CD1c-positive myeloid dendritic cell (primary cell): ENCODE measurements around the gene SPDEF.

ENCODE experiments used
- DNase-seq: peaks from one replicate; pipeline ENCODE4 v3.0.0-alpha.2; 2016; ENCODE audit errors: extremely low spot score

SPDEF gene

DNA sequence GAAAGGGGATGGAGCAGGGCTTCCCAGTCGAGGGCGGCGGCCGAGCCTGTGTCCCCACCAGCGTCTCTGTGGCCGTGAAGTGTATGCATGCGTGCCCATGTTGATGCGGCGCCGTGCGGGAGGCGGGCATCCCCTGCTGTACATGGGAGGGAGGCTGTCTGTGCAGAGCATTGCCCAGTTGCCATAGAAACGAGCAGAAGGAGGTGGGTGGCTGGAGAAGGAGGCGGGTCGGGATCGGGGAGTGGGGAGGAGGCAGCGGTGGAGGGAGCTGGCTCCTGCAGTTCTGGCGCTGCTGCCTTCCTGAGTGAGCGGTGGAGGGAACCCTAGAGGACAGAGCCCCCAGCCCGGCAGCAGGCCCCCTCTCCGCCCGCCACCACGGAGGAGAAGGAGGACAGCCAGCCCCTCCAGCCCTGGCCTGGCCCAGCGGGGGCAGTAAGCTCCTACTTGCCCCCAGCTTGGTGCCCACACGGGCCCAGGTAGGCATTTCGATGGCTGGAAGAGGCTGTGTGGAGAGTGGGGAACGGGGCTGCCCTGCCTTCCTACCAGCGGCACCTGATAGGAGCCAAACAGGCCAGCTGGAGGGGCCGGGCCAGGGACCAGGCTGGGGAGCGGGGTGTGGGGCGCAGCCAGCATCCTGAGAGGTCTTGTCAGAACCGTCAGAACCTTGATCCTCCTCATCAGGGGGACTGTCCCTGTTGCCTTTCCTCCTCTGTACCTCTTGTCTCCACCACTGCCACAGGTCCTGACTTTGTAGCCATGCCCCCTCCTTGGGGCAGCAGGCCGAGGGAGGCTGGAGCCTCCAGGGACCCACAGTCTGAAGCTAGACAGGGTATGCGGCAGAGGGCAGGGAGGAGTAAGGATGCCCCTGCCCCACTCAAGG lies 41.3 kb downstream of the SPDEF start:
- no peak for DNase-seq

DNA sequence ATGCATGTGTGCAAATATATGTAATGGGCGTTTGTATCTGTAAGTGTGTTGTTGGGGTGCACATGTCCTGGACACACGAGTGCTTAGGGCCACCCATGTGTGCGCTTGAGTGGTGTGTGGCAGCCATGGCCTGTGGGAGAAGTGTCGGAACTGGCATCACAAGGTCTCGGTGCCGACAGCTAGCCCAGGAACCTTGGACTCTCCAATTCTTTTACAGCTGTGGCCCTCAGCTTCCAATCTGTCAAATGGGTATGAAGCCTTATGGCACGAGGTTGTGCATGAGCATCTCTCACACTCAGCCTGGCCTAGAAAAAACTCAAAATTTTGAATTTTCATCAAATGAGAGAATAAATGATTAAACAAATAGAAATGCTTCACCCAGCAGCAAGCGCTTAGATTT lies 42.0 kb downstream of the SPDEF start:
- no peak for DNase-seq

DNA sequence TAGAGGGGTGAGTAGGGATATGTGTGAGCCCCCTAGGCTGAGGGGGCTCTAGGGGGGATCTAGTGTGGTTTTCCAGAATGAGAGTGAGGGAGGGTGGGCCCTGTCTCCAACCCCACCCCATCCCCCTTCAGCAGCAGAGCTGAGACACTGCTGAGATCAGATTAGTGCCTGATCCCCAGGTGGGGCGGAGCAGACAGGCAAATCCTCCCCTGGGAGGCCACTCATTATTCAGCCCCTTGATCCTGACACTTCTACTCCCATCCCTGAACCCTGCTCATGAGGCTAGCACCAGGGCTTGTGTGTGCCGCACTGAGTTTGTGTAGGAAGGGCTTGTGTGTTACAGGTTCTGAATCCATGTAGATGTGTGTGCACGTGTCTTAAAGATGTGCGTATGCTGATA lies 42.5 kb downstream of the SPDEF start:
- no peak for DNase-seq

GRCh38 chr6:34512738-34513115 lies 43.4 kb downstream of the SPDEF start:
- DNase-seq: no peak

GRCh38 chr6:34511915-34512737 lies 44.0 kb downstream of the SPDEF start:
- no peak for DNase-seq

GRCh38 chr6:34511214-34511914 lies 44.8 kb downstream of the SPDEF start:
- DNase-seq: no peak

- no peak for DNase-seq
Measured at GRCh38 chr6:34510299-34510698, 45.8 kb downstream of the SPDEF start.

- no peak for DNase-seq
Measured at GRCh38 chr6:34509782-34510181, 46.3 kb downstream of the SPDEF start.

- no peak for DNase-seq
Measured at GRCh38 chr6:34508425-34508824, 47.7 kb downstream of the SPDEF start.

DNA sequence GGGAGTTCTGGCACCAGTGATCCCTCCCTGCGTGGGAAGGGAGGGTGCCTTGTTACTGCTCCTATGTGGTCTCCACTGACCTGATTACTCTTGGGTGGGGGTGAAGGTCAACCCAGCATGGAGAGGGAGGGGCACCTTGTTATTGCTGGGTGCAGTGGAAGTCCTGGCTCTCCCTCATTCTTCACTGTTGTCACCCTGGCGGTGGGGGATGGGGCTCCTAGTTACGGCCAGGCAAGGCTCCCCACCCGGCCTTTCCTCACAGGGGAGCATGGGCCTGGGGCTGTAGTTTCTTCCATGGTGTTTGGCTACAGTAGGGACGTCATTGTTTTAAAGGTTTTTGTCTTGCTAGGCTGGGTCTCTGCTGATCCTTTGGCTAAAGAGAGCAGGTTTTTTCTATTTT lies 49.4 kb downstream of the SPDEF start:
- no peak for DNase-seq

GRCh38 chr6:34497411-34497810 lies 58.7 kb downstream of the SPDEF start:
- DNase-seq: no peak

DNA sequence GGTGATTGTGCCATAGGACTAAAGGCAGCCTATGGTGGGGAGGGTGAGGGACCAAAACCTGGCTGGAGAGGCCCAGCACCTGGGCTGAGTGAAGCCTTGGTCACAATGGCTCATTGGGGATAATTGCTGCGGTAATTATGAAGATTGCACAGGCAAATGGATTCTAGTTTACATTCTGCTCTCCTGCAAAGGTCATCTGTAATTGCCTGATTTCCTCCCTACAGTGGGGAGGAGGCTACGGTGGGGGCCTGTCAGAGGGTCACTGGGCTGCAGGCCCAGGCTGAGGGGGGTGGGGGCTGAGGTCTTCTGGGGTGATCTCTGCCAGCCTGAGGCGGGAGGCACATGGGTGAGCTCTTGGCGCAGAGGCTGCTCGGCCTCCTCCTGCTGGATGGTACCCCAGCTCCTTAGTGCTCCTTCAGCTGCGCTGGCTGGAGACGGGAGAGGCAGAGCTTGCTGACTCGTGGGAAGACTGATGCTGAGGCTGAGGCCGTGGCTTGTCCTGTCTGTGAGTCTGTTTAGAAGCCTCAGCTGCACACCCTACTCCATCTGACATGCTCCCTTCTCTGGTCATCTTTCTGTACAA lies 59.9 kb downstream of the SPDEF start:
- no peak for DNase-seq

DNA sequence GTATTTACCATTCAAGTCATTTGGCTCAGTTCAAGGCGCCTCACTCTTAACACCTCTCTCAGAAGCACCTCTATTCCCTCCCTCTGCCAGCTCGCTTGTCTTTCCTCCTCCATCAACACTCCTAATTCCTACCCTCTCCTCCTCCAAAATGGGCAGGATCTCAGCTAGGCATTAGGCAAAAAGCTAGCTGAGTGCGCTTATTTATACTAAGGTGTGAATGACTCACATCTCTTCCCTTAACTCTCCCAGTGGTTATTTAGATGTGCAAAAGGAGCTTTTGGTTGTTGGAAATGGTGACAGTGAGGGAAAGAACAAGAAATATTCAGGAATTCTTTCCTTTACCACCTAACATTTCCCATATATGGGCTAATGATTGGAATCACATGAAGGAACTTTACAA lies 61.2 kb downstream of the SPDEF start:
- no peak for DNase-seq

DNA sequence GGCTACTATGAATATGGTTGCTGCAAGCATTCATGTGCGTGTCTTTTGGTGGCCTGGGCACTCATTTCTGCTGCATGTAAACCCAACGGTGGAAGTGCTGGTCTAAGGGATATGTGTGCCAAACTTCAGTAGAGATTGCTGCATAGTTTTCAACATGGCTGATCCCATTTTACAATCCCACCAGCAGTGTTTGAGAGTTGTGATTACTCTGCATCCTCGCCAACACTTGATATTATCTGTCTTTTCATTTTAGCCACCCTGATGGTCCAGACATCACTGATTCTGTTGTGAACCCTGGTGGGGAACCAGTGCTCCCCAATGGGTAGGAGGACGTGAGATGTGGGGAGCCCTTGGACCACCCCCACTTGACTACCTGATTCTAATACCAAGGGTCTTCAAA lies 62.8 kb downstream of the SPDEF start:
- DNase-seq: no peak

DNA sequence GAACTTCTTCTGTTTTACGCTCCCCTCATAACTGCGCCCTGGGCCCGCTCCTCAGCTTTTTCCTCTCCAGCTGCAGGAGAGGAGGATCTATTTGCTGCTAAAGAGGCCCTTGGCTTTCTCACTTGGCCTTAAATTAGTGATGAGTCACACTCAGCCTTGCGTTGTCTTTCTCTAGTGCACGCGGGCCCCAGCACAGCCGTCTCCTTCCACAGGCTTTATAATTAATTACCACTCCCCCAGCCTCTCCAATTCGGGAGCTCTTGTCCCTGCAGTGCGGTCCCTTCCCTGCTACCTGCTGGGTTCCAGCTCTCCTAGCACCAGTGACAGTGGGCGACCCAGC lies 65.1 kb downstream of the SPDEF start:
- no peak for DNase-seq

DNA sequence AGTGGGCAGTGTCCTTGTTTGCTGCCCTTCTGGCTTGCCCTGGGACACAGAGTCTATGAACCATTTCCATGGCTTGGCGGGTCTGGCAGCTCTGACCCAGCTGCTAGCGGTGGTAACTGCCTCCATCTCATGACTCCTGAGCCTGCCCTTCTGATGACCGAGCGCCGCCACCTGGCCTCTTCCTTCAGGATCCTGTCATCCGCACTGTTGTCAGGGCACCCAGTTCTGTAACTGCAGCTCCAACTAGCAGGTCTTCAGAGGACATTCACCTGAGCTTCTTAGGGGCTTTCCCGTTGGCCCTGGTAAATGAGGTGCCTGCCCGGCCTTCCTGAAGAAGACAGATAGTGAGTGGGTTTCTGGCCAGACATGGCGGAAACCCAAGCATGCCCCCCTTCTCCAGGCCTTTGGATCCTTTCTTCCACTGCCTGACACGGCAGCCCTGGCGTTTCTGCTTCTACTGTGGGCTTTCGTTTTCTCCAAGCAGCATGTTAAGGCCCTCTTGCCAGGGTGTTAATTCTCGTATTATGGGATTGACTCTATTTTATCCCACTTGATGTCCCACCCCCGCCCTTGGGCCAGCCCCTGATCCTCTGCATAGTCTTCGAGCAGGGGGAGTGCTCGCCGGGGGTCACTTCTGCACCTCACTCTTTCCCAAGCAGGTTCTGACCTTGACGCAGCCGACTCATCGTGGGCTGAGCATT lies 65.6 kb downstream of the SPDEF start:
- DNase-seq: no peak

DNA sequence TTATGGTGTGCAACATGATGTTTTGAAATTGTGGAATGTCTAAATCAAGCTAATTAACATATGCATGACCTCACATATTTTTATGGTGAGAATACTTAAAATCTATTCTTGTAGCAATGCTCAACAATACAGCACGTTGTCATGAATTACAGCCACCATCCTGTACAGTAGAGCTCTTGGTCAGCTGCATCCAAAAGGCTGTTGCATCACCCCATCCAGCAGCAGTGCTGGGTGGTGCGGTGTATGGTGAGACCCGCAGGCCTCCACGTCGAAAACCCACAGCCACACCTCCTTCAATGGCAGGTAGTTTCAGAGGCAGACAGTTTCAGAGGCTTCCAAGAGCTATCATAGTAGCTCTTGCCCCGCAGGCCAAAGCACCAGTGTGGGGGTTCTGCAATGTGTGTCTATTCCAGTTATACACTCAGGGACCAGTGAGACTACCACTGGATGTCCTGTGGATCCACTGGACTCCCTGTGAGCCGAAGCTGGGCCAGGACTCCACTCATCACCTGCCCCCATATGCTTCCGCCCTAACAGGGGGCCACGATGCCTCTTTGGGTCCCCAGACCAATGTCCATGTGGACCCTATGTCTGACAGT lies 66.8 kb downstream of the SPDEF start:
- no peak for DNase-seq
